Endodermal cell (in vitro differentiated cells): ENCODE data around the gene SYNC. TPM values are rescaled to one million over a fixed set of nuclear protein-coding genes. Genes with fewer than 3 reads are reported as not detected.

Source experiments
- DNase-seq: peaks from one replicate; pipeline ENCODE4 v3.0.0-alpha.2; 2017
- H3K27ac ChIP-seq: 2 replicates; pipeline ENCODE4 v1.5.1; 2013; ENCODE audit warnings: mild to moderate bottlenecking, low read depth, low read length, moderate library complexity
- H3K27me3 ChIP-seq: 2 replicates; pipeline ENCODE4 v1.6.1; 2013; ENCODE audit warnings: mild to moderate bottlenecking, low read length, moderate library complexity; ENCODE audit not compliant: insufficient read depth, control insufficient read depth, poor library complexity, severe bottlenecking
- H3K36me3 ChIP-seq: 2 replicates; pipeline ENCODE4 v1.7.0; 2013; ENCODE audit warnings: mild to moderate bottlenecking, low read length, moderate library complexity; ENCODE audit not compliant: control insufficient read depth, insufficient read depth
- H3K4me1 ChIP-seq: one replicate; pipeline ENCODE4 v1.7.0; 2013; ENCODE audit warnings: low read length; ENCODE audit not compliant: control insufficient read depth, insufficient read depth
- H3K4me3 ChIP-seq: 2 replicates; pipeline ENCODE4 v1.5.1; 2013; ENCODE audit warnings: mild to moderate bottlenecking, low read length, moderate library complexity
- H3K9ac ChIP-seq: 2 replicates; pipeline ENCODE4 v1.6.1; 2013; ENCODE audit warnings: mild to moderate bottlenecking, low read length, moderate library complexity; ENCODE audit not compliant: poor library complexity, severe bottlenecking; ENCODE audit errors: extremely low read depth
- H3K9me3 ChIP-seq: 2 replicates; pipeline ENCODE4 v1.6.1; 2013; ENCODE audit warnings: mild to moderate bottlenecking, low read length, moderate library complexity; ENCODE audit not compliant: control insufficient read depth
- H3K27ac Mint-ChIP-seq: 2 replicates; pipeline ENCODE4 v1.8.0; 2020; ENCODE audit warnings: mixed read lengths
- H3K27me3 Mint-ChIP-seq: 2 replicates; pipeline ENCODE4 v1.8.0; 2021; ENCODE audit warnings: mild to moderate bottlenecking, mixed read lengths; ENCODE audit not compliant: insufficient read depth
- H3K36me3 Mint-ChIP-seq: 2 replicates; pipeline ENCODE4 v1.8.0; 2020; ENCODE audit warnings: low read depth, mixed read lengths
- H3K4me1 Mint-ChIP-seq: 2 replicates; pipeline ENCODE4 v1.8.0; 2020; ENCODE audit warnings: mixed read lengths
- H3K4me3 Mint-ChIP-seq: 2 replicates; pipeline ENCODE4 v1.8.0; 2020; ENCODE audit warnings: mild to moderate bottlenecking, moderate library complexity, mixed read lengths
- H3K9me3 Mint-ChIP-seq: 2 replicates; pipeline ENCODE4 v1.8.0; 2020; ENCODE audit warnings: mild to moderate bottlenecking, mixed read lengths
- CTCF ChIP-seq: fragments of 200-600 bp; sonication (generic); conservative IDR thresholded peaks from 2 replicates; pipeline ENCODE4 v1.5.0; 2021; ENCODE audit warnings: antibody characterized with exemption, mild to moderate bottlenecking
- WGBS, 2 experiments: methylation state at CpG; one replicate each; pipeline versions ENCODE4 v1.1.5 to v1.1.7; 2013; ENCODE audit warnings: missing lambda C conversion rate in 2 of 2, mixed read lengths in 1 of 2; ENCODE audit not compliant: insufficient coverage in 1 of 2, insufficient read length in 1 of 2; 5-methylcytosine and 5-hydroxymethylcytosine counted together
- total RNA-seq, 2 donors: library from RNA; stranded (reverse); fragmentation: NEBNext Ultra II Directional in 1 of 2; extraction: Animal tissue kit (Norgen Biotek cat#: 25700) in 1 of 2; gene quantifications; 2 replicates in 1 of 2; 3 replicates in 1 of 2; pipeline ENCODE4 v1.2.1, GENCODE V29; 2021

Gene SYNC
- total RNA-seq, 2 donors from 2014 or later, result 0.18 TPM; not detected in 1

GRCh38 chr1:32748926-32749325 lies 46.4 kb upstream of the SYNC start:
- no peaks in the 10 kb centered on the region for H3K27me3 ChIP-seq
- no peak overlapping the region for H3K4me3 Mint-ChIP-seq
- H3K27me3 Mint-ChIP-seq, result no peaks in the 10 kb centered on the region
- no peaks in the 10 kb centered on the region for H3K9me3 Mint-ChIP-seq
- H3K4me1 ChIP-seq, result peaks cover under 1% of the 10 kb centered on the region
- H3K9ac ChIP-seq, result no peak overlapping the region
- H3K27ac ChIP-seq, result no peak overlapping the region
- no peaks in the 10 kb centered on the region for H3K9me3 ChIP-seq
- 84 to 88% methylated on average over 6 to 8 of the region's 8 CpGs for WGBS, 2 experiments
- TF ChIP-seq CTCF, result no peak
- peaks cover 20% of the 10 kb centered on the region for H3K36me3 Mint-ChIP-seq
- no peak for DNase-seq
- peaks cover 7% of the 10 kb centered on the region for H3K4me1 Mint-ChIP-seq
- H3K36me3 ChIP-seq, result peaks cover 16% of the 10 kb centered on the region
- peak overlapping the region; percentile 45 for H3K27ac Mint-ChIP-seq
- no peak overlapping the region for H3K4me3 ChIP-seq

- Mint-ChIP-seq H3K9me3 (no peaks in the 10 kb centered on the region), H3K4me1 (peaks cover 11% of the 10 kb centered on the region), H3K27me3 (no peaks in the 10 kb centered on the region), H3K27ac (no peak overlapping the region), H3K4me3 (no peak overlapping the region), H3K36me3 (peaks cover 20% of the 10 kb centered on the region)
- no peak for TF ChIP-seq CTCF
- no peak for DNase-seq
- H3K27ac ChIP-seq, result no peak overlapping the region
- H3K27me3 ChIP-seq, result no peaks in the 10 kb centered on the region
- H3K9me3 ChIP-seq, result no peaks in the 10 kb centered on the region
- no peak overlapping the region for H3K4me3 ChIP-seq
- H3K36me3 ChIP-seq, result peaks cover 16% of the 10 kb centered on the region
- WGBS, 2 experiments, result 91 to 94% methylated on average over 3 to 4 of the region's 4 CpGs
- peaks cover 6% of the 10 kb centered on the region for H3K4me1 ChIP-seq
- no peak overlapping the region for H3K9ac ChIP-seq
Measured at GRCh38 chr1:32748348-32748747, 45.8 kb upstream of the SYNC start.

- H3K27ac Mint-ChIP-seq, result no peak overlapping the region
- H3K9me3 Mint-ChIP-seq, result no peaks in the 10 kb centered on the region
- peaks cover 20% of the 10 kb centered on the region for H3K36me3 Mint-ChIP-seq
- no peak for TF ChIP-seq CTCF
- Histone ChIP-seq H3K9me3 (no peaks in the 10 kb centered on the region), H3K36me3 (peaks cover 16% of the 10 kb centered on the region), H3K27me3 (no peaks in the 10 kb centered on the region), H3K9ac (no peak overlapping the region), H3K4me3 (no peak overlapping the region), H3K4me1 (peaks cover 9% of the 10 kb centered on the region), H3K27ac (no peak overlapping the region)
- no peak overlapping the region for H3K4me3 Mint-ChIP-seq
- WGBS, 2 experiments, result 80 to 97% methylated on average over 1 to 7 of the region's 9 CpGs
- no peaks in the 10 kb centered on the region for H3K27me3 Mint-ChIP-seq
- H3K4me1 Mint-ChIP-seq, result peaks cover 21% of the 10 kb centered on the region
- DNase-seq, result no peak
Measured at GRCh38 chr1:32746130-32746529, 43.6 kb upstream of the SYNC start.
